RKO (cell line): ENCODE data around the gene KLHL6.
"Not testable (repeated sequence)": the region's sequence is repeated elsewhere in the genome, so short reads cannot be mapped to it uniquely, and the experiment has no call there.

ENCODE experiments used
- DNase-seq: peaks from one replicate; pipeline ENCODE4 v3.0.0-alpha.2; 2016; ENCODE audit warnings: low spot score

KLHL6 gene

GRCh38 chr3:183486472-183486871, 69.0 kb downstream of the KLHL6 start:
- no peak for DNase-seq

DNA sequence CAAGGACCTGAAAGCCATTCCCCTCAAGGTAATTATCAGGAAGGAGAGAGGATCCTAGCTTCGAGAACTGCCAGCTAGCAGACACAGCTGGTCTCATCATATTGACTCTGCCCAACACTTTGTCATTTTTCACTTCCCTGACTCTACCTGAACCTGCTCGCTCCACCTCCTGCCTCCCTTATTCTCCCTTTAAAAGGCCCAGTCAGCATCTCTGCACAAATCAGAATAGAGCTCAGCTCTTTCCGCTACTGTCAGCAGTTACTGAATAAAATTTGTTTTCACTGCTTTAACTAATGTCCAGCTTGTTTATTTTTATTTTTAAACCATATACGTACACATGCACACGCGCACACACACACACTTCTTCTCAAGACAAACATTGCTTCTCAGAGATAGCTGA, 69.9 kb downstream of the KLHL6 start:
- DNase-seq: no peak

GRCh38 chr3:183485093-183485492, 70.4 kb downstream of the KLHL6 start:
- DNase-seq: no peak

DNA sequence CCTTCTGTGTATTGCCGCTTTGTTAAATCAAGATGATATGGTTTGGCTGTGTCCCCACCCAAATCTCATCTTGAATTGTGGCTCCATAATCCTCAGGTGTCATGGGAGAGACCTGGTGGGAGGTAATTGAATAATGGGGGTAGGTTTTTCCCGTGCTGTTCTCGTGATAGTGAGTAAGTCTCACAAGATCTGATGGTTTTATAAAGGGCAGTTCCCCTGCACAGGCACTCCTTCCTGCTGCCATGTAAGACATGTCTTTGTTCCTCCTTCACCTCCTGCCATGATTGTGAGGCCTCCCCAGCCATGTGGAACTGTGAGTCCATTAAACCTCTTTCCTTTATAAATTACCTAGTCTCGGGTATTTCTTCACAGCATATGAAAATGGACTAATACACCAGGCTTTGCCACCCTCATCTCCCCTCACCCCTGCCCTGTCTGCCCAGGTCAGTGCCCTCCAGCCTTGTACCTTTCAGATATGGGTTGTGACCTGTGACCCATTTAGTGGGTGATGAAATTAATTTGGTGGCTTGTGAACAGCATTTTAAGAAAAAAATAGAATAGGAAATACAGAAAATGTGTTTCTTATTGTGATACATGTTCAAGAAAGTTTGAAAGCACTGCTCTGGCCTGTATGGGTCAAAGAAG, 71.0 kb downstream of the KLHL6 start:
- DNase-seq: no peak

- peak; percentile 49 for DNase-seq
Measured at GRCh38 chr3:183481582-183481981, 73.9 kb downstream of the KLHL6 start.

GRCh38 chr3:183478501-183478900, 77.0 kb downstream of the KLHL6 start:
- no peak for DNase-seq

DNA sequence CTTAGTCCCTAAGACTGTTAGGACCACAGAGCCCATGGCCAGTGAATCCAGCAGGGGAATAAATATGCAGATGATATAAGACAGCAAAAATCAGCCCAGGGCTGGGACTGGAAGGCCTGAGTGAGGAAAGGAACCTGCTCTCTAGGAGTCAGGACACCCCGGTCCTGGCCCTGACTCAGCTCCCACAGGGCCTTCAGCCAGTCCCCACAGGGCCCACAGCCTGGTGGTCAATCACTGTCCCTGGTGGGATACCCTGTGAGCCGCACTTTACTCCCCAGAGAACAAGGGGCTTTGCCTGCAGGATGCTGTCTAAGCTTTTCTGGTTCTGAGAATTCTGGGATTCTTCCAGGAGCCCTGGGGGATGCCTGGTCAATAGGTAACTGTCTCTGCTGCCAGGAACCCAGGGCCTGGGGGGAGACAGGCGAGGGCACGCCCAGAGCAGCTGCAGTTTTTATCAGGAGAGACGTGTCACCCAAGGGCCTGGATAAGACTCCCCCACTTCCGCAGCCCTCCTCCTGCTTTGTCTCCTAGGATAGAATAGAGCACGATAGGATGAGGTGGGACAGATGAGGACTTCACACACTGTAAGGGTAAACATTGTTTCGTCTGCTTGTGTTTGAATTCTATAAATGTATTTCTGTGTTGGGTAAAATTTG, 77.6 kb downstream of the KLHL6 start:
- no peak for DNase-seq

DNA sequence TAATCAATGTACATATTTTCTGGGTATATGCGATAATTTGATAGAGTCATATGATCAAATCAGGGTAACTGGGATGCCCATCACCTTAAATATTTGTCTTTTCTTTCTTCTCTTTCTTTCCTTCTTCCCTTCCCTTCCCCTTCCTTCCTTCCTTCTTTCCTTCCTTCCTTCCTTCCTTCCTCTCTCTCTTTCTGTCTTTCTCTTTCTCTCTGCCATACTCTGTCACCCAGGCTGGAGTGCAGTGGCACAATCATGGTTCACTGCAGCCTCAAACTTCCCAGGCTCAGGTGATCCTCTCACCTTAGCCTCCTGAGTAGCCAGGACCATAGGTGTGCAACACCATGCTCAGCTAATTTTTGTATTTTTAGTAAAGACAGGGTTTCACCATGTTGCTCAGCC, 79.7 kb downstream of the KLHL6 start:
- not testable (repeated sequence) for DNase-seq

DNA sequence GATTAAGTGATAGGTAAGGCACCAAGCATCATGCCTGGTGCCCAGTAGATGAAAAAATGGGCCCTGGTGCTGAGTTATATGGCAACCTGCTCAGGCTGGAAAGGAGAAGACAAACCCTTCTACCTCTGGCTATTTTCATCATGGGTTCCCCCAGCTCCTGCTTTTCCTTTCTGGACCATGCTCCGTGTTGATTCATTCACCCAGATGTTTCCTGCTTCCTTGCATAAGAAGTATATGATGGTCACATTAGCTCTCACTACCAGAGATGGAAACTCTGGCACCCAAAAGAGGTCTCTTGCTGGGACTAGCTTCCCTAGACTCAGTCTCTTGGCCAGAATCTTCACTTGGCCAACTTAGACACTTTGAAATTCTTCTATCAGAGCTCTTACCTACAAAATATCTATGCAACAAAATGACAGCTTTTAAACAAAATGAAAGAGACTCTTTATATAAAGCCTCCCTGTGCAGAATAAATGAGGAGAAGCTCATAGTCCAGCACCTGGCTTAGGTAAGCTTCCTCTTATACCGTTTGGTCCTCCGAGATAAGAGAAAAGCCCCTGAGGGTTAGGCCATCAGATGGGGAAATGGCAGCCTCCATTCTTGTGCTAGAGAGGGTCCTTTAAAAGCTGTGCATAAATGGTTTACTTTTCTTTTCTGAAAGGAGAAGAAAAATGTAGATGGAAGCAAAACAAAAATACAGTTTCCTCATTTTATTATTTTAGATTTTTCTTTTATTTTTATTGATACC, 80.3 kb downstream of the KLHL6 start:
- no peak for DNase-seq

- no peak for DNase-seq
Measured at GRCh38 chr3:183473969-183474368, 81.5 kb downstream of the KLHL6 start.

DNA sequence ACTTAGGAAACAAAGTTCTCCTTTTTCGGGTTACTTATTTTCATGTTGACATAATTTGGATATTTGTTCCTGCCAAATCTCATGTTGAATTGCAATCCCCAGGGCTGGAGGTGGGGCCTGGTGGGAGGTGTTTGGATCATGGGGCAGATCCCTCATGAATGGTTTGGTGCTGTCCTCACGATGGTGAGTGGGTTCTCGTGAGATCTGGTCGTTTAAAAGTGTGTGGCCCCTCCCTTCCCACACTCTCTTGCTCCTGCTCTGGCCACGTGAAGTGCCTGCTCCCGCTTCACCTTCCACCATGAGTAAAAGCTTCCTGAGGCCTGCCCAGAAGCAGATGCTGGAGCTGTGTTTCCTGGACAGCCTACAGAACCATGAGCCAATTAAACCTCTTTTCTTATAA, 83.4 kb downstream of the KLHL6 start:
- no peak for DNase-seq

- no peak for DNase-seq
Measured at GRCh38 chr3:183468424-183468823, 87.1 kb downstream of the KLHL6 start.

GRCh38 chr3:183466575-183466974, 88.9 kb downstream of the KLHL6 start:
- DNase-seq: no peak

GRCh38 chr3:183465710-183466109, 89.8 kb downstream of the KLHL6 start:
- not testable (repeated sequence) for DNase-seq

DNA sequence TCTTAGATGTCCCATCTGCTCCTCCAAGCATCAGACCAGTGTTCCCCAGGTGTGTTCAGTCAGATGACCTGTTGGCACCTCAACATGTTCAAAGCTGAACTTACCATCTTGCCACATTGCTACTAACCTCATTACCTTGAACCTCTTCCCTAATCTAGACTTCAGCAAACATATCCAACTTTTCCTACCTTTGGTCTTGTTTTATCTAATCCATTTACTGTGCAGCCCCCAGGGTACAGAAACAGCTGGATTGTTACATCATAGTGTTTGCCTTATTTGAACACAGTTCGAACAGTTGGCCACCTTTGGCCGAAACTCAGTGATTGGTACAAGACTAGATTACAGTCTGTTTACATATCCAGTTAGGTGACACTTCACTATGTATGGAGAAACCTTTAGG, 91.0 kb downstream of the KLHL6 start:
- DNase-seq: no peak

DNA sequence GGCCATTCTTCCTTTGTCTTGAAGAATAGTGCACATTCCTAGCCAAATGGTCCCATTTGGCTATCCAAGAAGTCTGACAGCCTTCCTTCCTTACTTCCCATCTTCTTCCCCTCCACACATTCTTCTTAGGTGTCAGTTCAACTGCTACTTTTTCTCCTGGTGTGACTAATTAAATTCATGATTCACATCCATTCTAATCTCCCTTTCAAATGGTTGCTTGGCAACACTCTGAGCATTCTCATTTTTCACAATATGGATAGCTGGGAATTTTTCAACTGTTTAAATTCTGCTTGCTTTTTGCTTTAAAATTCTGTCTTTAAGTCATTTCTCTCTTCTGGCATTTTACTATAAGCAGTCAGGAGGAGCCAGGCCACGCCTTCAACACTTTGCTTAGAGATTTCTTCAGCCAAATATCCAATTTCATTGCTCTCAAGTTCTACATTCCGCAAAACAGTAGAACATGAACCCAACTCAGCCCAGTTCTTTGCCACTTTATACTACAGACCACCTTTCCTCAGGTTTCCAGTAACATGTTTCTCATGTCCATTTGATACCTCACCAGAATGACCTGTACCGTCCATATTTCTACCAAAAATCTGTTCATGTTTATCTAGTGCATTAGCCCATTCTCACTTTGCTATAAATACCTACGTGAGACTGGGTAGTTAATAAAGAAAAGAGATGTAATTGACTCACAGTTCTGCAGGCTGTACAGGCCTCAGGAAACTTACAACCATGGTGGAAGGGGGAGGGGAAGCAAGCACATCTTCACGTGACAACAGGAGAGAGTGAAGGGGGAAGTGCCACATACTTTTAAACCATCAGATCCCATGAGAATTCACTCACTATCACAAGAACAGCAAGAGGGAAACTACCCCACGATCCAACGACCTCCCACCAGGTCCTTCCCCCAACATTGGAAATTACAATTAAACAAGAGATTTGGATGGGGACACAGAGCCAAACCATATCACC, 95.1 kb downstream of the KLHL6 start:
- peak; percentile 69 for DNase-seq

DNA sequence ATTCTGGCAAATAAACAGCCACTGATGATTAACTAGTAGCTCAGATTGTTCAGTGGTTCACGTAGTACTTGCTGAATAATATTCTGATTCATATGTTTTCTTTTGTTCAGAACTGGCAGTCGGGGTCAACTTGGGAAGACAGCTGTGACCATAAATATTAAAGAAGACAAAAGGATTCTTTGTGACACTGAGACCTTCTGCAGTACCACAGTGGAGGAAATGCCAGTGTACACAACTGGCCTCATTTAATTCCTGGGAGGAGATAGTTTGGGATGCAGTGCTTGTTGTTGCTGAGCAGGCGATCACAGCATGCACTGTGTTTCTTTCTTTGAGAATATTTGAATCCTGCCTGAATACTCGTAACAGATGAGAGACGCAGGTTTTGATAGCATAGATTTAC, 100.4 kb downstream of the KLHL6 start:
- no peak for DNase-seq

- no peak for DNase-seq
Measured at GRCh38 chr3:183454064-183454463, 101.4 kb downstream of the KLHL6 start.

DNA sequence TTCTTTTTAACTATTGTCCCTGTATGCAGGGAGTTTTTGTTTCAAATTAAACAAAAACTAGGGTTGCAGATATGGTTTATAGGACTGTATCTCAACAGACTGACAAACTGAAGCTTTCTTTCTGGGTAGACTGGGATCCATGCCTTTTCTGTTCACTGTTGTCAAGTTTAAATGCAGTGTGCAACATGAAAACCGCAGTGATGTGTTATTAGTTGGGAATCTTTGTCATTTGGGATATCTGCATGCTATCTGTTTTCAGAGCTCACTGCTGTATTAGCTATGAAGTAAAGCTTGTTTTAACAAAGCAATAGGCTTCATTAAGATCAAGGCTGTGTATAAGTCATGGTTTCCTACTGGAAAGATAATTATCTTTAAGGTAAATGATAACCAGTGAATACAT, 105.7 kb downstream of the KLHL6 start:
- no peak for DNase-seq

- peak; percentile 72 for DNase-seq
Measured at GRCh38 chr3:183449391-183449790, 106.1 kb downstream of the KLHL6 start.

DNA sequence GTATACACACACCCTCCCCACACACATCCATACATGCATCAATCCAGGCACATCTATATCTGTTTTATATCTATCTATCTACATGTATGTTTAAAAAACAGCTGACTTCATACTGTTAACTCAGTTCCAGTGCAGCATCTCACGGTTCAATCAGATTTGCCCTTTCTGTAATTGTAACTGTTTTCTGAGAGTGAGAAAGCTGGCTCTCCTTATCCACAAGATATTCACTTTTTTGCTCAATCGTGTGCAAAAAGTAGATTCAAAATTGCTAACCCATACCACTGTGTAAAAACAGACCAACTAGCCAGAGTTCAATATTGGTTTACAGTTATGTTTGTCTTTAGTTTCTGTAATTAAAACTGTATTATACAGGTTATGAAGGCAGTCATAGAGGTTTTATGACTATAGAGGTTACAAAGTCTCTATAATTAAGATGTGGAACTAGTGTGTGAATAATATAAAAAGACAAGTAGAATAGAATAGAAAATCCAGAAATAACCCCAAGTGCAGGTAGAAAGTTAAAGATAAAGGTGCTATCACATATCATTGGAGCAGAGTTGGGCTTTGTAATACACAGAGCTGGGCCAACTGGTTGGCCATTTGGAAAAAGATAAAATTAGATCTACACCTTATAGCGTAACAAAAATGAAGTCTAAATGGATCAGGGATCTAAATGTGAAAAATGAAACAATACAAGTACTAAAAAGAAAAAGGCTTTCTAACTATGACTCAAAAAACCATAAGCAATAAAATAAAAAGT, 107.0 kb downstream of the KLHL6 start:
- DNase-seq: no peak
